GM12878 (cell line): Measurements from ENCODE around the gene PGAM2. TPM values are rescaled to one million over a fixed set of nuclear protein-coding genes. Genes with fewer than 3 reads are reported as not detected.

Source experiments
- ASH2L ChIP-seq: fragments of 300-600, 200-600 bp; sonication (generic); IDR thresholded peaks from 2 replicates; pipeline ENCODE4 v1.6.1; 2017; ENCODE audit warnings: low read depth, mild to moderate bottlenecking, borderline replicate concordance
- EP300 ChIP-seq, 2 experiments: fragments of 150-350 bp in 1 of 2; IDR thresholded peaks; 2 replicates each; pipeline ENCODE4 v1.6.1; 2011 to 2012; ENCODE audit warnings: low read depth in 2 of 2, low read length in 2 of 2, borderline replicate concordance in 1 of 2, improper control_type of control experiment in 1 of 2, inconsistent platforms in 1 of 2; ENCODE audit not compliant: control insufficient read depth in 1 of 2
- GABPA ChIP-seq: IDR thresholded peaks from 2 replicates; pipeline ENCODE4 v1.6.1; 2014; ENCODE audit warnings: antibody characterized with exemption, low read depth, mild to moderate bottlenecking, inconsistent platforms
- HDAC2 ChIP-seq: fragments of 200-600 bp; sonication (generic); IDR thresholded peaks from 2 replicates; pipeline ENCODE4 v1.6.1; 2017
- PML ChIP-seq: IDR thresholded peaks from 2 replicates; pipeline ENCODE4 v1.6.1; 2012; ENCODE audit warnings: low read length, inconsistent platforms
- SUPT20H ChIP-seq: IDR thresholded peaks from 2 replicates; pipeline ENCODE4 v1.6.1; 2011; ENCODE audit warnings: low read depth, mild to moderate bottlenecking, low read length, moderate library complexity, borderline replicate concordance; ENCODE audit not compliant: control insufficient read depth
- TAF1 ChIP-seq: IDR thresholded peaks from 2 replicates; pipeline ENCODE4 v1.6.1; 2011; ENCODE audit warnings: mild to moderate bottlenecking, low read depth, low read length, borderline replicate concordance
- TCF12 ChIP-seq: IDR thresholded peaks from 2 replicates; pipeline ENCODE4 v1.6.1; 2011; ENCODE audit warnings: low read depth, mild to moderate bottlenecking, low read length
- TCF3 ChIP-seq: IDR thresholded peaks from 2 replicates; pipeline ENCODE4 v1.6.1; 2012; ENCODE audit warnings: low read depth, mild to moderate bottlenecking, low read length, borderline replicate concordance; ENCODE audit not compliant: insufficient read depth
- ZZZ3 ChIP-seq: IDR thresholded peaks from 2 replicates; pipeline ENCODE4 v1.6.1; 2011; ENCODE audit warnings: low read depth; ENCODE audit not compliant: control insufficient read depth, insufficient read length
- polyA plus RNA-seq, 11 experiments: library from polyadenylated mRNA; depleted of rRNA in 4 of 11; unstranded in 6 of 11; stranded (reverse) in 5 of 11; fragments of >200 nt; fragmentation: Nextera tagmentation in 4 of 11; fragmentation: Illumina TruSeq in 1 of 11; extraction: Ambion mirVana in 4 of 11; extraction: Trizol in 1 of 11; gene quantifications; 1 replicate in 1 of 11; 2 replicates in 10 of 11; pipeline versions ENCODE4 v1.2.1 to v1.2.3, GENCODE V29; 2011 to 2016; ENCODE audit warnings: inconsistent platforms in 2 of 11, missing spikeins in 2 of 11, low read depth in 1 of 11
- total RNA-seq, 4 experiments: library from RNA; depleted of rRNA in 3 of 4; stranded (reverse); fragments of >200 nt in 3 of 4; fragmentation: Illumina TruSeq in 1 of 4; extraction: Trizol in 1 of 4; gene quantifications; 2 replicates each; pipeline versions ENCODE4 v1.2.1 to v1.2.3, GENCODE V29; 2013 to 2021
- TF ChIP-seq, protein P1 (sequence below): fragments of 150-350 bp; IDR thresholded peaks from 2 replicates; pipeline ENCODE4 v1.6.1; 2016; ENCODE audit warnings: low read depth, low read length
- TF ChIP-seq, protein P2 (sequence below): IDR thresholded peaks from 2 replicates; pipeline ENCODE4 v1.6.1; 2012; ENCODE audit warnings: low read length, inconsistent platforms
- TF ChIP-seq, protein P3 (sequence below): fragments of 450-650 bp; formaldehyde crosslinking; IDR thresholded peaks from 2 replicates; pipeline ENCODE4 v1.4.0; 2020; ENCODE audit warnings: mild to moderate bottlenecking, moderate library complexity
- TF ChIP-seq, protein P4 (sequence below): fragments of 450-650 bp; conservative IDR thresholded peaks from 2 replicates; pipeline ENCODE4 v1.6.1; 2017; ENCODE audit warnings: mild to moderate bottlenecking, moderate library complexity
- TF ChIP-seq, protein P5 (sequence below): fragments of 450-650 bp; formaldehyde crosslinking; IDR thresholded peaks from 2 replicates; pipeline ENCODE4 v1.5.0; 2022; ENCODE audit warnings: mild to moderate bottlenecking, missing genetic modification characterization

Gene PGAM2
- total and polyA plus RNA-seq, 10 of the 15 experiments (the other 5 are each of a cell fraction or from before 2014, with no cell fraction given) = not detected

DNA sequence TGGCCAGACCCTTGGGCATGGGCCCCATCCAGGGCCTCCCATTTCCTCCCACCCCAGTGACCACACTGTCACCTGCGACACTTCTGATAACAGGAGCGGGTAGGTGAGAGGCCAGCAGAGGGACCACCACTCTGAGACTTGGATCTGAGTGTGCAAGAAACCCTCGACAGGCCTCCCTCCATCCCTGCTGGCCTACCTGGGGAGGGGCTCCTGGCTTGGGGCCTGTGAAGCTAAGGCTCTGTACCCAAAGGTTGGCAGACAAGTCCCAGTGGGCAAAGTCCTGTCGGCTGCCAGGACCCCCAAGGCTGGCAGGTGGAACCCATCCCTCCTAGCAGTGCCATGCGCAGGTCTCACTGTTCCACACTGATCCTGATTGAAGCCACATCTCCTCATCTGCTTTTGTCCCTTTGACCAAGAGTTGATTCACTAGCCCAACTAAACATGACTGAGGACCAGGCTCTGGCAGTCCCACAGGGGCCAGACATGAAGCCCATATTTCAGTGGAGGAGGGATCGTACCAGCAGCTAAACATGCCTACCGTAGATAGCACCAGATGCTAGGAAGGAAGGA lies 1.2 kb upstream of the PGAM2 start (continued):
- TF ChIP-seq SUPT20H (no peak), ZZZ3 (no peak), GABPA (no peak), TCF3 (0 out of 2 replicates have a peak, but pooled peaks have one; percentile 12), PML (peak; percentile 12; the same call in 1 of the 2 replicates), EP300 (IDR thresholded peaks at IDR 0.05; ENCODE audit: borderline replicate concordance in 1 of 2, control insufficient read depth in 1 of 2, low read depth in 2 of 2, low read length in 2 of 2) (no peak), TCF12 (no peak), TAF1 (no peak), ASH2L (no peak), HDAC2 (no peak)
- TF ChIP-seq, protein P1, sequence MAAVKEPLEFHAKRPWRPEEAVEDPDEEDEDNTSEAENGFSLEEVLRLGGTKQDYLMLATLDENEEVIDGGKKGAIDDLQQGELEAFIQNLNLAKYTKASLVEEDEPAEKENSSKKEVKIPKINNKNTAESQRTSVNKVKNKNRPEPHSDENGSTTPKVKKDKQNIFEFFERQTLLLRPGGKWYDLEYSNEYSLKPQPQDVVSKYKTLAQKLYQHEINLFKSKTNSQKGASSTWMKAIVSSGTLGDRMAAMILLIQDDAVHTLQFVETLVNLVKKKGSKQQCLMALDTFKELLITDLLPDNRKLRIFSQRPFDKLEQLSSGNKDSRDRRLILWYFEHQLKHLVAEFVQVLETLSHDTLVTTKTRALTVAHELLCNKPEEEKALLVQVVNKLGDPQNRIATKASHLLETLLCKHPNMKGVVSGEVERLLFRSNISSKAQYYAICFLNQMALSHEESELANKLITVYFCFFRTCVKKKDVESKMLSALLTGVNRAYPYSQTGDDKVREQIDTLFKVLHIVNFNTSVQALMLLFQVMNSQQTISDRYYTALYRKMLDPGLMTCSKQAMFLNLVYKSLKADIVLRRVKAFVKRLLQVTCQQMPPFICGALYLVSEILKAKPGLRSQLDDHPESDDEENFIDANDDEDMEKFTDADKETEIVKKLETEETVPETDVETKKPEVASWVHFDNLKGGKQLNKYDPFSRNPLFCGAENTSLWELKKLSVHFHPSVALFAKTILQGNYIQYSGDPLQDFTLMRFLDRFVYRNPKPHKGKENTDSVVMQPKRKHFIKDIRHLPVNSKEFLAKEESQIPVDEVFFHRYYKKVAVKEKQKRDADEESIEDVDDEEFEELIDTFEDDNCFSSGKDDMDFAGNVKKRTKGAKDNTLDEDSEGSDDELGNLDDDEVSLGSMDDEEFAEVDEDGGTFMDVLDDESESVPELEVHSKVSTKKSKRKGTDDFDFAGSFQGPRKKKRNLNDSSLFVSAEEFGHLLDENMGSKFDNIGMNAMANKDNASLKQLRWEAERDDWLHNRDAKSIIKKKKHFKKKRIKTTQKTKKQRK = no peak
- TF ChIP-seq, protein P2, sequence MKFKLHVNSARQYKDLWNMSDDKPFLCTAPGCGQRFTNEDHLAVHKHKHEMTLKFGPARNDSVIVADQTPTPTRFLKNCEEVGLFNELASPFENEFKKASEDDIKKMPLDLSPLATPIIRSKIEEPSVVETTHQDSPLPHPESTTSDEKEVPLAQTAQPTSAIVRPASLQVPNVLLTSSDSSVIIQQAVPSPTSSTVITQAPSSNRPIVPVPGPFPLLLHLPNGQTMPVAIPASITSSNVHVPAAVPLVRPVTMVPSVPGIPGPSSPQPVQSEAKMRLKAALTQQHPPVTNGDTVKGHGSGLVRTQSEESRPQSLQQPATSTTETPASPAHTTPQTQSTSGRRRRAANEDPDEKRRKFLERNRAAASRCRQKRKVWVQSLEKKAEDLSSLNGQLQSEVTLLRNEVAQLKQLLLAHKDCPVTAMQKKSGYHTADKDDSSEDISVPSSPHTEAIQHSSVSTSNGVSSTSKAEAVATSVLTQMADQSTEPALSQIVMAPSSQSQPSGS = peak; percentile 32; the same call in 1 of the 2 replicates
- TF ChIP-seq, protein P3, sequence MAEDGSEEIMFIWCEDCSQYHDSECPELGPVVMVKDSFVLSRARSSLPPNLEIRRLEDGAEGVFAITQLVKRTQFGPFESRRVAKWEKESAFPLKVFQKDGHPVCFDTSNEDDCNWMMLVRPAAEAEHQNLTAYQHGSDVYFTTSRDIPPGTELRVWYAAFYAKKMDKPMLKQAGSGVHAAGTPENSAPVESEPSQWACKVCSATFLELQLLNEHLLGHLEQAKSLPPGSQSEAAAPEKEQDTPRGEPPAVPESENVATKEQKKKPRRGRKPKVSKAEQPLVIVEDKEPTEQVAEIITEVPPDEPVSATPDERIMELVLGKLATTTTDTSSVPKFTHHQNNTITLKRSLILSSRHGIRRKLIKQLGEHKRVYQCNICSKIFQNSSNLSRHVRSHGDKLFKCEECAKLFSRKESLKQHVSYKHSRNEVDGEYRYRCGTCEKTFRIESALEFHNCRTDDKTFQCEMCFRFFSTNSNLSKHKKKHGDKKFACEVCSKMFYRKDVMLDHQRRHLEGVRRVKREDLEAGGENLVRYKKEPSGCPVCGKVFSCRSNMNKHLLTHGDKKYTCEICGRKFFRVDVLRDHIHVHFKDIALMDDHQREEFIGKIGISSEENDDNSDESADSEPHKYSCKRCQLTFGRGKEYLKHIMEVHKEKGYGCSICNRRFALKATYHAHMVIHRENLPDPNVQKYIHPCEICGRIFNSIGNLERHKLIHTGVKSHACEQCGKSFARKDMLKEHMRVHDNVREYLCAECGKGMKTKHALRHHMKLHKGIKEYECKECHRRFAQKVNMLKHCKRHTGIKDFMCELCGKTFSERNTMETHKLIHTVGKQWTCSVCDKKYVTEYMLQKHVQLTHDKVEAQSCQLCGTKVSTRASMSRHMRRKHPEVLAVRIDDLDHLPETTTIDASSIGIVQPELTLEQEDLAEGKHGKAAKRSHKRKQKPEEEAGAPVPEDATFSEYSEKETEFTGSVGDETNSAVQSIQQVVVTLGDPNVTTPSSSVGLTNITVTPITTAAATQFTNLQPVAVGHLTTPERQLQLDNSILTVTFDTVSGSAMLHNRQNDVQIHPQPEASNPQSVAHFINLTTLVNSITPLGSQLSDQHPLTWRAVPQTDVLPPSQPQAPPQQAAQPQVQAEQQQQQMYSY (CRISPR knock-in tag) = no peak
- TF ChIP-seq, protein P4, sequence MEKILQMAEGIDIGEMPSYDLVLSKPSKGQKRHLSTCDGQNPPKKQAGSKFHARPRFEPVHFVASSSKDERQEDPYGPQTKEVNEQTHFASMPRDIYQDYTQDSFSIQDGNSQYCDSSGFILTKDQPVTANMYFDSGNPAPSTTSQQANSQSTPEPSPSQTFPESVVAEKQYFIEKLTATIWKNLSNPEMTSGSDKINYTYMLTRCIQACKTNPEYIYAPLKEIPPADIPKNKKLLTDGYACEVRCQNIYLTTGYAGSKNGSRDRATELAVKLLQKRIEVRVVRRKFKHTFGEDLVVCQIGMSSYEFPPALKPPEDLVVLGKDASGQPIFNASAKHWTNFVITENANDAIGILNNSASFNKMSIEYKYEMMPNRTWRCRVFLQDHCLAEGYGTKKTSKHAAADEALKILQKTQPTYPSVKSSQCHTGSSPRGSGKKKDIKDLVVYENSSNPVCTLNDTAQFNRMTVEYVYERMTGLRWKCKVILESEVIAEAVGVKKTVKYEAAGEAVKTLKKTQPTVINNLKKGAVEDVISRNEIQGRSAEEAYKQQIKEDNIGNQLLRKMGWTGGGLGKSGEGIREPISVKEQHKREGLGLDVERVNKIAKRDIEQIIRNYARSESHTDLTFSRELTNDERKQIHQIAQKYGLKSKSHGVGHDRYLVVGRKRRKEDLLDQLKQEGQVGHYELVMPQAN = no peak
- TF ChIP-seq, protein P5, sequence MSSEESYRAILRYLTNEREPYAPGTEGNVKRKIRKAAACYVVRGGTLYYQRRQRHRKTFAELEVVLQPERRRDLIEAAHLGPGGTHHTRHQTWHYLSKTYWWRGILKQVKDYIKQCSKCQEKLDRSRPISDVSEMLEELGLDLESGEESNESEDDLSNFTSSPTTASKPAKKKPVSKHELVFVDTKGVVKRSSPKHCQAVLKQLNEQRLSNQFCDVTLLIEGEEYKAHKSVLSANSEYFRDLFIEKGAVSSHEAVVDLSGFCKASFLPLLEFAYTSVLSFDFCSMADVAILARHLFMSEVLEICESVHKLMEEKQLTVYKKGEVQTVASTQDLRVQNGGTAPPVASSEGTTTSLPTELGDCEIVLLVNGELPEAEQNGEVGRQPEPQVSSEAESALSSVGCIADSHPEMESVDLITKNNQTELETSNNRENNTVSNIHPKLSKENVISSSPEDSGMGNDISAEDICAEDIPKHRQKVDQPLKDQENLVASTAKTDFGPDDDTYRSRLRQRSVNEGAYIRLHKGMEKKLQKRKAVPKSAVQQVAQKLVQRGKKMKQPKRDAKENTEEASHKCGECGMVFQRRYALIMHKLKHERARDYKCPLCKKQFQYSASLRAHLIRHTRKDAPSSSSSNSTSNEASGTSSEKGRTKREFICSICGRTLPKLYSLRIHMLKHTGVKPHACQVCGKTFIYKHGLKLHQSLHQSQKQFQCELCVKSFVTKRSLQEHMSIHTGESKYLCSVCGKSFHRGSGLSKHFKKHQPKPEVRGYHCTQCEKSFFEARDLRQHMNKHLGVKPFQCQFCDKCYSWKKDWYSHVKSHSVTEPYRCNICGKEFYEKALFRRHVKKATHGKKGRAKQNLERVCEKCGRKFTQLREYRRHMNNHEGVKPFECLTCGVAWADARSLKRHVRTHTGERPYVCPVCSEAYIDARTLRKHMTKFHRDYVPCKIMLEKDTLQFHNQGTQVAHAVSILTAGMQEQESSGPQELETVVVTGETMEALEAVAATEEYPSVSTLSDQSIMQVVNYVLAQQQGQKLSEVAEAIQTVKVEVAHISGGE (CRISPR knock-in tag) = no peak
